Activated CD8-positive, alpha-beta memory T cell treated with anti-CD3 and anti-CD28 coated beads for 24 hours (primary cell): ENCODE measurements around the gene CTDSP1.

ENCODE experiments used
- DNase-seq: peaks from one replicate; pipeline ENCODE4 v3.0.0-alpha.2; 2020

CTDSP1 gene

DNA sequence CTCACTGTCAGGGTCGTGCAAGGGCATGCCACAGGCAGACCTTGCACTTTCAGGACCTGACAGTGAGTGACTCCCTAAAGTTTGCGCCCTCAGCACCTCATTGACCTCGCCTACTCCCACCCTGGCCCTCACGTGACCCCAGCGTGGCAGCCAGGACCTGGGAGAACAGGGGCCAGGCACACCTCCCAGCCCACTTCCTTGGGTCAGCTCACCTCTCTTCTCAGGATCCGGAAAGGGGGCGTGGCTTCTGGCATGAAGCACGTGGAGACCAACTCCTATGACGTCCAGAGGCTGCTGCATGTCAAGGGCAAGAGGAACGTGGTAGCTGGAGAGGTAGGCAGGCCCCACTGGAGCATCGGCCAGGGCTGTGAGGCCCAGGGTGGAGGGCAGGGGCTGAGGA is 28.1 kb downstream of the CTDSP1 start:
- no peak for DNase-seq

DNA sequence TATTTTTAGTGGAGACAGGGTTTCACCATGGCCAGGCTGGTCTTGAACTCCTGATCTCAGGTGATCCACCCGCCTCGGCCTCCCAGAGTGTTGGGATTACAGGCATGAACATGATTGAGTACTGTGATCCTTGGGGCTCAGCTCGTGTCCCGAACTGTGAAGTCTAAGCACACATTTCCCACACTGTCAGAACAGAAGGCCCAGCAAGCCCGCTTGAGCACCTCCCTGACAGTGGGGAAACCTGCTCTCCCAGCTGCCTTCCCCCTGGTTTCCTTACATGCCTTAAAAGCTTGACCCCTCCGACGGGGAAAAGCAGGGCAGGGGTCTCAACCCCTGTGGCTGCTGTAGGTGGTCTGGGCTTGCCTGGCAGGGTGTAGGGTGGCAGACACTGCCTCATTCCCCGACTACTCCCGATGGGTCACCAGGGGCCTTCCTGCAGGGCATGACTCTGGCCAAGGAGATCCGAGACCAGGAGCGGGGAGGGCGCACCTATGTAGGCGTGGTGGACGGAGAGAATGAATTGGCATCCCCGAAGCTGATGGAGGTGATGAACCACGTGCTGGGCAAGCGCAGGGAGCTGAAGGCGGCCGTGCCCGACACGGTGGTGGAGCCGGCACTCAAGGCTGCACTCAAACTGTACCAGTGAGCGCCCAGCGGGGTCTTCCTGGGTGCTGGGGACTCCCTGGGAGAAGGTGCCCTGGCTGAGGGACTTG is 29.3 kb downstream of the CTDSP1 start:
- no peak for DNase-seq

DNA sequence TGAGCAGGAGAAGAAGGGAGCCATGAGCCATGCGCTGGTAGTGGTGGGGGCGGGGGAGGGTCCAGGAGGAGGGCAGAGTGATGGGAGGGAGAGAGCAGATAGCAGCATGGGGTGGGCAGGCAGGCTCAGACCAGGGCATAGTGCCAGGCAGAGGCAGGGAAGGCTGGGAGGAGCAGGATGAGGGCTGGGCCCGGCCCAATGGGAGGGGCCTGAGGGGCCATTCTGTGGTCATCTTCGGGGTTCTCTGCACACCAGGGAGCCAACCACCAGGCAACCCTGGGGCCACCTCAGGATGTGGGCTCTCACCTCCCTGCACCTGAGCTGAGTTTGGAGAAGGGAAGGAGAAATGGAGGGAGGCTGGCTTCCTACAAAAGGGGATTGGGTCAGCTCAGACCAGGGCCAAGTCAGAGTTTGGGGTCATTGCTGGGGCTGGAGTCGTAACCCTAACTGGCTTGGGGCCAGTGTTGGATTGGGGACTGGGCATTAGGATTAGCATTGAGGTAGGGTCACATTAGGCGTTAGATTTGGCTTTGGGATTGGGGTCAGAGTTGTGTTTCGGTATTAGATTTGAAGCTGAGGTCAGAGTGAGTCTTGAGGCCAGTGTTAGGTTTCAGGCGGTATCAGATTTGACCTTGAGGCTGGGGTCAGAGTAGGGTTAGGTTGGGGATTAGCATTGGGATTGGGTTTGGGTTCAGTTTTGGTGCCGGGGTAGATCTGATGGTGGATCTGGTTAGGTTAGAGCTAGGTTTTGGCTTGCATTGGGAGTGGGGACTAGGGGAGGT is 30.4 kb downstream of the CTDSP1 start:
- no peak for DNase-seq

DNA sequence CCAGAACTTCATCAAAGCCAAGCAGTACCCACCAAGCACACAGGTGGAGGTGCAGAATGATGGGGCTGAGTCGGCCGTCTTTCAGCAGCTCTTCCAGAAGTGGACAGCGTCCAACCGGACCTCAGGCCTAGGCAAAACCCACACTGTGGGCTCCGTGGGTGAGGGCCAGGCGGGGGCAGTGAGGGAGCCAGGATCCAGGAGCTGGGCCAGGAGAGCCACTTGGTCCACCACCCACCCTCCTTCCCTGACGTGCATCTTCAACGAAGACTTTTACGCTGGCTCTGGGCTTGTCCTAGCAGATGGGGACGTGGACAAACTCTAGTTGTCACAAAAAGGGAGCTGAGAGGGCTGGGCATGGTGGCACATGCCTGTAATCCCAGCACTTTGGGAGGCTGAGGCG is 31.1 kb downstream of the CTDSP1 start:
- no peak for DNase-seq

DNA sequence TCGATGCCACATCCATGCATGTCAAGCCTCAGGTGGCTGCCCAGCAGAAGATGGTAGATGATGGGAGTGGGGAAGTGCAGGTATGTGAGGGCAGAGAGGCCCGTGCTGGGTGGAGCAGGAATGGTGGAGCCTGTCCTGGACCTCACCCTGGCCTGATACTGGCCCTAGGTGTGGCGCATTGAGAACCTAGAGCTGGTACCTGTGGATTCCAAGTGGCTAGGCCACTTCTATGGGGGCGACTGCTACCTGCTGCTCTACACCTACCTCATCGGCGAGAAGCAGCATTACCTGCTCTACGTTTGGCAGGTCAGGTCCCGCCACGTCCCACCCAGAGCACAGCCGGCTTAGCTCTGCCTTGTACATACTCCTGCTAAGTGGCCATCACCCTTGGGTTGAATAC is 32.2 kb downstream of the CTDSP1 start:
- DNase-seq, result no peak

DNA sequence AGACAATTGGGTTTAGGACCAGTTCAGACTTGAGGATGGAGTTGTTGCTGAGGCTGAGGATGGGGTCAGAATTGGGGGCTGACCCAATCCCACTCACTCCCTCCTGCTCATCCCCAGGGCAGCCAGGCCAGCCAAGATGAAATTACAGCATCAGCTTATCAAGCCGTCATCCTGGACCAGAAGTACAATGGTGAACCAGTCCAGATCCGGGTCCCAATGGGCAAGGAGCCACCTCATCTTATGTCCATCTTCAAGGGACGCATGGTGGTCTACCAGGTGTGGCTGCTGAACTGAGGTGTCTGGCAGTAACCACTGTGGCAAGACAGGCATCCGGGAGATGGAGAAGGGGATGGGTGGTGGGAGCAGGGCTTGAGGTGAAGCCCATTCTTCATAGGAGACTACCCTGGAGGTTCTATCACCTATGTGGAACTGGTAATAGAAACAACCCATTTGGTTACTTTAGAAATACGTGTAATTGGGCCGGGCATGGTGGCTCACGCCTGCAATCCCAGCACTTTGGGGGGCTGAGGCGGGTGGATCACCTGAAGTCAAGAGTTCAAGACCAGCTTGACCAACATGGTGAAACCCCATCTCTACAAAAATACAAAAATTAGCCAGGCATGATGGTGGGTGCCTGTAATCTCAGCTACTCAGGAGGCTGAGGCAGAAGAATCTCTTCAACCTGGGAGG is 33.2 kb downstream of the CTDSP1 start:
- DNase-seq, result no peak

DNA sequence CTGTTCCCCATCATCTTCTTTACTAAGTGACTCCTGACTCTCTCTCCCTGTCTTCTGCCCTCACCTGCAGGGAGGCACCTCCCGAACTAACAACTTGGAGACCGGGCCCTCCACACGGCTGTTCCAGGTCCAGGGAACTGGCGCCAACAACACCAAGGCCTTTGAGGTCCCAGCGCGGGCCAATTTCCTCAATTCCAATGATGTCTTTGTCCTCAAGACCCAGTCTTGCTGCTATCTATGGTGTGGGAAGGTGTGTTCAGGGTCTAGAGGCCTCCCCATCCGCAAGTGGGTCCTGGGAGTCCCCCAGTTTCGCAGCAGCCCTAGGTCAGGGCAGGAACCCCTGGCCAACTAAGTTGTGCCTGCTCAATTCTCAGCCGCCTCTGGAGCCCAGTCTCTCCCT is 34.8 kb downstream of the CTDSP1 start:
- DNase-seq, result no peak

DNA sequence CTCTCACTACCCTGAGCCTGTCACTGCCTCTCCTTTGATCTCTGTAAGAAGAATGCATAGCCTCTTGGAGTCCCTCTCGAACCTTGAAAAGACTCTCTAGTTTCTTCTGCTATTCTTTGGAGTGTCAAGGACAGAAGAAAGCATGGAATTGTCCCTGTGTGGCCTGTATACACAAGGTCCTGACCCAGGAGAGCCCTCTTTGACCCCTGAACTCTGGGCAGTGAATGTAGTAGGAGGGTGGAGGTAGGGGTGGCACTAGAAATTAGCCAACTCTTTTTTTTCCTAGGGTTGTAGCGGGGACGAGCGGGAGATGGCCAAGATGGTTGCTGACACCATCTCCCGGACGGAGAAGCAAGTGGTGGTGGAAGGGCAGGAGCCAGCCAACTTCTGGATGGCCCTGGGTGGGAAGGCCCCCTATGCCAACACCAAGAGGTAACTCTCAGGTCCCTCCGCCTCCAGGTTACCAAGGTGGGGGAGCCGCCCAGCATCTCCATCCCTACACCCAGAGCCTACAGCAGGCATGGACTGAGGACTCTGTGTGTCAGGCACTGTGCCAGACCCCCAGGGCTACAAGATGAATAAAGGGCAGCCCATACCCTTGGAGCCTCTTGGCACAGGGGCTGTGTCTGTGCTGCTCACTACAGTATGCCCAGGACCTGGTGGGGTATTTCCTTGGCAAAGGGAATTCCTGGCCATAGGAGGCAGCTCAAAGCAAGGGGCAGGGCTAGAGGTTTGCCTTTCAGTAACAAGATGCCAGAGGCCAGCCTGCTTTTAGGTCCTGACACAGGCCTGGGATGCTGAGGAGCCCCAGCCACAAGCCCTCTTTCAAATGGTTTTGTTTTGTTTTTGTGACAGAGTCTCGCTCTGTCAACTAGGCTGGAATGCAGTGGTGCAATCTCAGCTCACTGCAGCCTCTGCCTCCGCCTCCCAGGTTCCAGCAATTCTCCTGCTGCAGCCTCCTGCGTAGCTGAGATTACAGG is 35.6 kb downstream of the CTDSP1 start:
- DNase-seq, result no peak

DNA sequence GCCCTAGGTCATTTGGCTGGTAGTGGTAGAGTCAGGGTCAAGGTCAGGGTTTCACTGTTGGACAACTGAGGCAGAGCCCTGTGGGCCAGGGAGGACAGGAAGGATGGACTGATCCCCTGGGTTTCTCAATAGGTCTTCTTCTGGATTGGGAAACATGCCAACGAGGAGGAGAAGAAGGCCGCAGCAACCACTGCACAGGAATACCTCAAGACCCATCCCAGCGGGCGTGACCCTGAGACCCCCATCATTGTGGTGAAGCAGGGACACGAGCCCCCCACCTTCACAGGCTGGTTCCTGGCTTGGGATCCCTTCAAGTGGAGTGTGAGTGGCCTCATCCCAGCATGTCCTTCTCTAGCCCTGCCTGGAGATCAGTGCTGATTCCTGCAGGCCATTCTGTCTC is 37.3 kb downstream of the CTDSP1 start:
- no peak for DNase-seq

DNA sequence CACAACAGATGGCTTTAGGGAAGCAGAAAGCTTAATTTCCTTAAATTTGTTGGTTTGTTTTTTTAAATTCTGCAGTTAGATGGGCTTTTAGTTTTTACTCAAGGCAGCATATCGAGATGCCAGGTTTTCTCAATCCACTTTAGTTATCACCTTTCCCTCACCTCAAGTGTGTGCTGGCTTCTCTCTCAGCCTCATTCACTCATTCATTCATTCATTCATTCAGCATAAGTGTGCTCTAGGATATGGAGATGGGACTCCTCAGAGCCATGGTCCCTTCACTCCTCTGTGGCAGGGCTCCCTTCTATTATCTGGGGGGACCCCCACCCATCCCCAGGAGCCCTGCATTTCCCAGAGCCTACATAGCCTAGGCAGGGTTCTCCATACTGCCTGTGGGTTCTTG is 38.3 kb downstream of the CTDSP1 start:
- no peak for DNase-seq

DNA sequence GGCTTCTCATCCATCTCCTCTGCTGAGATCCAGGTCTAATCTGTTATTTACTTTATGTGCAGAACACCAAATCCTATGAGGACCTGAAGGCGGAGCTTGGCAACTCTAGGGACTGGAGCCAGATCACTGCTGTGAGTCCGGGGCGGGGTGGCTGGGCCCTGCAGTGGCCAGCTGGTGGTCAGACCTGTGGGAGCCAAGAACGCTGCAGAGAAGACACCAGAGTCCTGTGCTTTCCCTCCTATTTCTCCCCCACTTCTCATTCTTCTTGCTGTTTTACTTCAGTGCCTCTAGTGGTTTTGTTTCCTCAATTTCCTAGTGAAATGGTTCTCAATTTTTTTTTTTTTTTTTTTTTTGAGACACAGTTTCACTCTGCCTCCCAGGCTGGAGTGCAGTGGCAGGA is 38.9 kb downstream of the CTDSP1 start:
- DNase-seq, result no peak

DNA sequence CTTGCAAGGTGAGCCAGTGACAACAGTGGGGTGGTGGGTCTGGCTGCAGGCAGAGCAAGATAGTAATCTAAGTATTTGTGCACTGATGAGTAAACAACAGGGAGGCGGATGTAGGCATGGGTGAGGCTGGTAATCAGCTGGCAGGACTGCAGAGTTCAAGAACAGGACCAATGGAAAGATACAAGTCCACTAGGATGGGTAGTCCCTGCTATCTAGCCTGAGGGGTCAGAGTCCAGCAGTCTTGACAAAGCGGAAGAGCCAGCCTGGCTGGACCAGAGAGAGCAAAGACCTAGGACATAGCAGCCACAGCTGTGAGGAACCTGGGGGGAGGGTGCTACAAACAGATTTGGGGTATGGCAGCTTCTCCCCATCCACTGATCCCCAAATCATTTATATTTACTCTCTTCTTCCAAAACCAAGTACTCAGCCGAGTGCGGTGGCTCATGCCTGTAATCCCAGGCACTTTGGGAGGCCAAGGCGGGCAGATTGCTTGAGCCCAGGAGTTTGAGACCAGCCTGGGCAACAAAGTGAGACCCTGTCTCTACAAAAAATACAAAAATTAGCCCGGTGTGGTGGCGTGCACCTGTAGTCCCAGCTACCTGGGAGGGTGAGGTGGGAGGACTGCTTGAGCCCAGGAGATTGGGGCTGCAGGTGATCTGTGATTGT is 45.2 kb downstream of the CTDSP1 start:
- no peak for DNase-seq

DNA sequence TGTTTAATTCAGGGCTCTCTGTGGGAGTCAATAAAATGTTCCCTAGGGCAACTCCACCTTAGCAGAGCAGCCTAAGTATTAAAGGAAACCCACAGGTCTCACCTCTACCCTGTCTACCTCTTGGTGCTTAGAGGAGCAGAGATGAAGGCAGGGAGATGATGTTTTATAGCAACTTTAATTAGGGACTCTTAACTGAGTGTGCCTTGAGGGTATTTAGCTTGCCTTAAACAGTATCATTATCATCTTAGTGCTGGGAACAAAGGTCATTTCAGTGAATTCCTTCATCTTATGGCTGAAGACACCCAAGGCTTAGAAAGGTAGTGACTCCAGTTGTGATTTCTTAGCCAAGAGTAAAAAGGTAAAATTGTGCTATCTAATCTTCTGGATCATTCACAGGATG is 45.9 kb downstream of the CTDSP1 start:
- DNase-seq, result no peak

DNA sequence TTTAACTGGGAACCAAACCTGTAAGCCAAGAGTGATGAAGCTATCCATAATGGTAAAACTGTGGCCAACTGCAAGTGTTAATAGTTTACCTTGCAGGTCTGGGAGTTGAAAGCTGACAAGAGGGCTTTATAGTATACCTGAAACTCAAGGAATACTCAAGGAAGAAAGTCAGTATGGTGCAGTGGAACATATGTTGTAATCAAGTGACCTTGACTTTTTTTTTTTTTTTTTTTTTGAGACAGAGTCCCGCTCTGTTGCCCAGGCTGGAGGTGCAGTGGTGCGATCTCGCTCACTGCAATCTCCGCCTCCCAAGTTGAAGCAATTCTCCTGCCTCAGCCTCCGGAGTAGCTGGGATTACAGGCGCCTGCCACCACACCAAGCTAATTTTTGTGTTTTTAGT is 46.9 kb downstream of the CTDSP1 start:
- DNase-seq, result no peak

DNA sequence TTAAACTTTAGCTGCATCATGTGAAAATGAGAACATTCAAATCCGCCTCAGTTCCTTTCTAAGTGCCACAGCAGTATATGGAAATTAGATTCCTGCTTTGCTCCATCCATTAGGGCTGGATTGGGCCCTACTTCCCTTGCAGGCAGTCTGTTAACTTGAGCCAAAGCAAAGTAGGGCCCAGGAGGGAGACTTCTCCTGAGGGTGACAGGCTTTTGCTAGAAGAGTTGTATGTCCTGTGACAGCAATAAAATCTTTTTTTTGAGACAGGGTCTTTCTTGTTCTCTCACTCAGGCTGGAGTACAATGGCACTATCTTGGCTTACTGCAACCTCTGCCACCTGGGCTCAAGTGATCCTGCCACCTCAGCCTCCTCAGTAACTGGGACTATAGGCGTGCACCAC is 47.4 kb downstream of the CTDSP1 start:
- no peak for DNase-seq

DNA sequence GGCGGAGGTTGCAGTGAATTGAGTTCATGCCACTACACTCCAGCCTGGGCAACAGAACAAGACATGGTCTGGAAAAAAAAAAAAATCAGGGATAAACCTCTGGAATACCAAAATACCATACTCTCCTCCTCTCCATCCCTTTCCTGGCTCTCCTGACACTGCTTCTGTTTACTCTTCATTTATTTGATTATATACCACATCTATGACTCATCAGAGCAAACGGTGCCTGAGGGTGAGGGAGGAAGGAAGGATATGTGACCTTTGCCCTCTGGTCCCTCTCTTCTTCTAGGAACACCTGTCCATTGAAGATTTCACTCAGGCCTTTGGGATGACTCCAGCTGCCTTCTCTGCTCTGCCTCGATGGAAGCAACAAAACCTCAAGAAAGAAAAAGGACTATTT is 49.3 kb downstream of the CTDSP1 start:
- DNase-seq, result peak; percentile 19

DNA sequence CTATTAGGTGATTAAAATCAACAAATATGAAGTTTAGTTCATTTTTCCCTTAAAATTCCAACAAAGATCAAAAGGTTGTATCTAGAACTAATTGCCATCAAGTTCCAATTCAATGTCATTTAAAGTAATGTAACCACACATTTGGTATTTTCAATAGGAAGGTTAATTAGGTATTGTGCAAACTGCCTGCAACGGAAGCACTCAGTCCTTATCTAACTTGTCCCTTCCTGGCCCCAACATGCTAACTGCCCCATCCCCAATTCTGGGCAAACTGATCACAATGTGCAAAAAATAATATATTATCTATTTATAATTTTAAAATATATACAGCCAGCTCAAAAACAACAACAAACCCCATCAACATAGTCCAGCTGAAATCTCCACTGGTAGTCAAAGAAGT is 52.4 kb downstream of the CTDSP1 start:
- DNase-seq, result no peak
